Prostate gland (tissue), 2 donors: ENCODE results near the gene AMOTL1. TPM values are rescaled to one million over a fixed set of nuclear protein-coding genes. Genes with fewer than 3 reads are reported as not detected.

Experiments used
- DNase-seq: peaks from one replicate; pipeline ENCODE4 v3.0.0-alpha.2; 2019; ENCODE audit warnings: low spot score
- H3K27ac ChIP-seq, 2 donors: fragments of 200-600 bp; sonication (generic); 2 replicates each; pipeline ENCODE4 v1.5.1; 2017 to 2019
- H3K27me3 ChIP-seq: fragments of 200-600 bp; sonication (generic); replicated peaks from 2 replicates; pipeline ENCODE4 v1.5.1; 2019; ENCODE audit not compliant: insufficient read depth
- H3K36me3 ChIP-seq, 2 donors: fragments of 200-600 bp; sonication (generic); 1 replicate in 1 of 2; 2 replicates in 1 of 2; pipeline versions ENCODE4 v1.5.1 to v1.8.1; 2017 to 2019
- H3K4me1 ChIP-seq: fragments of 200-600 bp; sonication (generic); replicated peaks from 2 replicates; pipeline ENCODE4 v1.5.1; 2019
- H3K4me3 ChIP-seq, 2 donors: fragments of 200-600 bp; sonication (generic); 2 replicates each; pipeline ENCODE4 v1.5.1; 2017 to 2019
- H3K9me3 ChIP-seq: fragments of 200-600 bp; sonication (generic); 2 replicates; pipeline ENCODE4 v1.5.1; 2017
- CTCF ChIP-seq, 4 experiments: fragments of 200-600 bp in 2 of 4; fragments of 450-650 bp in 2 of 4; sonication (generic) in 2 of 4; IDR thresholded peaks; 1 replicate in 3 of 4; 2 replicates in 1 of 4; pipeline ENCODE4 v1.5.1; 2016 to 2019; ENCODE audit warnings: antibody characterized with exemption in 4 of 4, mild to moderate bottlenecking in 2 of 4, moderate library complexity in 2 of 4
- POLR2A ChIP-seq: fragments of 450-650 bp; IDR thresholded peaks from one replicate; pipeline ENCODE4 v1.6.1; 2016; ENCODE audit warnings: antibody characterized with exemption, mild to moderate bottlenecking
- POLR2AphosphoS5 ChIP-seq: sonication (generic); formaldehyde crosslinking; IDR thresholded peaks from one replicate; pipeline ENCODE4 v1.6.1; 2017; ENCODE audit warnings: antibody characterized with exemption
- intact Hi-C: fragments of 100-400 bp; cut with DNase I; formaldehyde crosslinking; loops from one replicate; pipeline ENCODE4 v1.14.2; 2022
- total RNA-seq, 2 donors: library from RNA; depleted of rRNA; stranded (reverse); fragments of >200 nt; gene quantifications; one replicate each; pipeline ENCODE4 v1.1.0, GENCODE V29; 2016

AMOTL1 gene
- total RNA-seq, 2 donors from 2014 or later: 49.2 to 67.2 TPM

GRCh38 chr11:94926271-94926625 lies 158.1 kb downstream of the AMOTL1 start:
- Histone ChIP-seq H3K4me1 (peaks cover 3% of the 10 kb centered on the region), H3K36me3 (no peaks in the 10 kb centered on the region), H3K27ac (peak overlapping the region; percentile 26 to 63), H3K9me3 (no peaks in the 10 kb centered on the region), H3K27me3 (no peaks in the 10 kb centered on the region), H3K4me3 (no peak overlapping the region)
- intact Hi-C loops: no loop called here
- DNase-seq: no peak
- no peak for TF ChIP-seq POLR2AphosphoS5
- no peak for TF ChIP-seq POLR2A
- no peak for TF ChIP-seq CTCF (IDR thresholded peaks at IDR 0.05)

Other genes with a start within 250 kb of the AMOTL1 start
- 1 to 10 TPM; 5.2 to 6.5 TPM for gene FUT4, start 224.4 kb upstream of the AMOTL1 start, total RNA-seq
- gene PIWIL4, start 201.0 kb upstream of the AMOTL1 start, total RNA-seq: 10 to 100 TPM in 1 of 2 donors, under 1 TPM in 1; 0.82 to 17.2 TPM
- 10 to 100 TPM; 33.6 to 43.8 TPM for gene CWC15, start 205.2 kb downstream of the AMOTL1 start, total RNA-seq
- 1 to 10 TPM; 2.6 to 9.9 TPM for gene KDM4D, start 205.4 kb downstream of the AMOTL1 start, total RNA-seq